OCI-LY7 (cell line): ENCODE data around the gene STX17.

ENCODE experiments used
- CTCF ChIP-seq: fragments of 200-600 bp; sonication (generic); conservative IDR thresholded peaks from 2 replicates; pipeline ENCODE4 v1.5.1; 2014; ENCODE audit warnings: mild to moderate bottlenecking, antibody characterized with exemption, low read length, moderate library complexity, mixed read lengths
- EZH2phosphoT487 ChIP-seq: fragments of 200-600 bp; sonication (generic); IDR thresholded peaks from 2 replicates; pipeline ENCODE4 v1.6.1; 2018; ENCODE audit warnings: low read depth, borderline replicate concordance, mild to moderate bottlenecking, mixed run types, antibody characterized with exemption, low read length, moderate library complexity, mixed read lengths

GRCh38 chr9:99868845-99869244 lies 37.6 kb upstream of the STX17 start:
- TF ChIP-seq CTCF: no peak
- TF ChIP-seq EZH2phosphoT487: no peak
